Fibroblast of villous mesenchyme (primary cell): ENCODE results near the gene STOX2. TPM values are rescaled to one million over a fixed set of nuclear protein-coding genes. Genes with fewer than 3 reads are reported as not detected.

ENCODE experiments used
- DNase-seq: peaks from one replicate; pipeline ENCODE4 v3.0.0-alpha.2; 2010; ENCODE audit warnings: low read depth
- H3K4me3 ChIP-seq: 2 replicates; pipeline ENCODE4 v1.5.1; 2011; ENCODE audit warnings: low read depth, mild to moderate bottlenecking, low read length
- total RNA-seq: library from RNA; depleted of rRNA; stranded (reverse); fragments of >200 nt; gene quantifications from 2 replicates; pipeline ENCODE4 v1.2.3, GENCODE V29; 2012
- TF ChIP-seq, protein P1 (sequence below): IDR thresholded peaks from 2 replicates; pipeline ENCODE4 v1.5.1; 2012; ENCODE audit warnings: low read depth, mild to moderate bottlenecking, low read length; ENCODE audit not compliant: insufficient read depth

STOX2 gene
- total RNA-seq, 1 donor: 0.43 TPM

- no peak for DNase-seq
- H3K4me3 ChIP-seq: no peak overlapping the region
- TF ChIP-seq, protein P1, sequence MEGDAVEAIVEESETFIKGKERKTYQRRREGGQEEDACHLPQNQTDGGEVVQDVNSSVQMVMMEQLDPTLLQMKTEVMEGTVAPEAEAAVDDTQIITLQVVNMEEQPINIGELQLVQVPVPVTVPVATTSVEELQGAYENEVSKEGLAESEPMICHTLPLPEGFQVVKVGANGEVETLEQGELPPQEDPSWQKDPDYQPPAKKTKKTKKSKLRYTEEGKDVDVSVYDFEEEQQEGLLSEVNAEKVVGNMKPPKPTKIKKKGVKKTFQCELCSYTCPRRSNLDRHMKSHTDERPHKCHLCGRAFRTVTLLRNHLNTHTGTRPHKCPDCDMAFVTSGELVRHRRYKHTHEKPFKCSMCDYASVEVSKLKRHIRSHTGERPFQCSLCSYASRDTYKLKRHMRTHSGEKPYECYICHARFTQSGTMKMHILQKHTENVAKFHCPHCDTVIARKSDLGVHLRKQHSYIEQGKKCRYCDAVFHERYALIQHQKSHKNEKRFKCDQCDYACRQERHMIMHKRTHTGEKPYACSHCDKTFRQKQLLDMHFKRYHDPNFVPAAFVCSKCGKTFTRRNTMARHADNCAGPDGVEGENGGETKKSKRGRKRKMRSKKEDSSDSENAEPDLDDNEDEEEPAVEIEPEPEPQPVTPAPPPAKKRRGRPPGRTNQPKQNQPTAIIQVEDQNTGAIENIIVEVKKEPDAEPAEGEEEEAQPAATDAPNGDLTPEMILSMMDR: no peak
Measured at GRCh38 chr4:183861426-183861825, 43.7 kb upstream of the STOX2 start.

DNA sequence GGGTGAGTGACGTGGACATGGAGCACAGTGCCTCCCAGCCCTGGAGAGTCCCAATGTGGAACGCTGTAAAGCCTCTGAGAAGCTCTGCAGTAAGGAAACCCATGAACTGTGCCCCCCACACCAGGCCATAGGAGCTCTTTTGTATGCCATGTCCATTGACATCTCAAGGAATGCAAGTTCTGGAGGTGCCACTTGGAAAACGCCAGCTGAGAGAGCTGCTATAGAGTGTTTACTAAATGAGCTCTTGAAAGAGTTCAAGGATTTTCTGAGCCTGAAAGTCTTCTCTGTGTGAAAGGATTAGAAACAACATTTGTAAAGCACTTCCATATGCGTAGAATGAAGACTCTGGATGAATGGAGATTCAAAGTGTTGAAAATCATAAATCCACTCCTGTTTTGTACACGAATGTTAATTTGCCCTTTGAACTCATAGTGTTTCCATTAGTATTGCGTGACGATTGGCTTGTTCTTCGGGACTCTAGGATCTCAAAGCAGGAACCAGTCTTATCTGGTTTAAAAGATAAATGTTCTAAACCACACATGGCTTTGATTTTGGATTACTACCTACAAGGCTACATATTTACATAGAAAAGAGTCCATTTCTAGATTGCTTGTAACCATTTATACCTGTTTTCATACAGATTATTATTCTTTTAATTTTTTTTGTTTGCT, 41.8 kb upstream of the STOX2 start:
- no peak overlapping the region for H3K4me3 ChIP-seq
- TF ChIP-seq, protein P1: no peak
- DNase-seq: no peak

DNA sequence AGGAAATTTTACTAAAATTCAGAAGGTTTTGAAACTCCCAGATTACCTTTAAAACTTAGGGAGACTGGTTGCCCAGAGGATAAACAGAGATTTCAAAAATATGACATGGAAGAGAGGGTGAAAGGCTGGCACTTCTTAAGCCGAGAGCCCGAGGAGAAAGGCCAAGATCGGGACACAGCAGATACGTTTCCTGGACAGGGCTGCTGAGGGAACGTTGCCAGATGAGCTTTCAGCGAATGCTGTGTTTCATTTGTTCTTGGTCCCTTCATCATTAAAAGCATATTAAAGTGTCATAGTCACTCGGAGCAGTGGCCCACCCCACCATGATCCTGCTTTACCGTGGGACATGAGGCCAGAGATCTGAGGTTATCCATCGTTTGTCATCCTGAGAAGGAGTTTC, 37.9 kb upstream of the STOX2 start:
- no peak overlapping the region for H3K4me3 ChIP-seq
- DNase-seq: no peak
- TF ChIP-seq, protein P1: no peak

GRCh38 chr4:183870997-183871396, 34.1 kb upstream of the STOX2 start:
- no peak overlapping the region for H3K4me3 ChIP-seq
- DNase-seq: no peak
- TF ChIP-seq, protein P1: no peak

GRCh38 chr4:183871581-183871980, 33.5 kb upstream of the STOX2 start:
- TF ChIP-seq, protein P1: no peak
- H3K4me3 ChIP-seq: no peak overlapping the region
- DNase-seq: no peak

GRCh38 chr4:183872531-183872930, 32.6 kb upstream of the STOX2 start:
- TF ChIP-seq, protein P1: no peak
- DNase-seq: no peak
- H3K4me3 ChIP-seq: no peak overlapping the region
